CD4-positive, alpha-beta T cell treated with Interleukin-4 for 4 hours (primary cell): Measurements from ENCODE around the gene TERB1.
A peak's percentile ranks its signal among the peaks of the same experiment; 100 is the strongest.

Experiments
- DNase-seq: peaks from one replicate; pipeline ENCODE4 v3.0.0-alpha.2; 2020

TERB1 gene

GRCh38 chr16:66801320-66802105 lies at the start of gene TERB1:
TERB1 (minus strand) TSS chr16:66801584; CDS start chr16:66796798, 4,786 bp downstream.
- DNase-seq, result no peak

GRCh38 chr16:66850115-66850815 lies 48.9 kb upstream of the TERB1 start:
- no peak for DNase-seq

- DNase-seq, result no peak
These were observed 48.2 kb upstream of the TERB1 start for GRCh38 chr16:66849549-66849948.

GRCh38 chr16:66849021-66849420 lies 47.6 kb upstream of the TERB1 start:
- DNase-seq, result no peak

GRCh38 chr16:66848172-66848571 lies 46.8 kb upstream of the TERB1 start:
- DNase-seq, result no peak

- no peak for DNase-seq
These were observed 46.2 kb upstream of the TERB1 start for GRCh38 chr16:66847533-66848067.

GRCh38 chr16:66846831-66847230 lies 45.4 kb upstream of the TERB1 start:
- DNase-seq, result no peak

GRCh38 chr16:66846266-66846665 lies 44.9 kb upstream of the TERB1 start:
- DNase-seq, result no peak

- no peak for DNase-seq
These were observed 44.4 kb upstream of the TERB1 start for GRCh38 chr16:66845791-66846221.

- DNase-seq, result no peak
These were observed 43.7 kb upstream of the TERB1 start for GRCh38 chr16:66845080-66845410.

GRCh38 chr16:66844342-66845079 lies 43.1 kb upstream of the TERB1 start, which contains the start of gene CA7:
CA7 (plus strand) TSS chr16:66844414; CDS start chr16:66844488, 74 bp downstream.
- no peak for DNase-seq

- DNase-seq, result no peak
These were observed 42.6 kb upstream of the TERB1 start for GRCh38 chr16:66844009-66844341.

- no peak for DNase-seq
These were observed 41.8 kb upstream of the TERB1 start for GRCh38 chr16:66843191-66843590.

GRCh38 chr16:66842765-66843164 lies 41.4 kb upstream of the TERB1 start:
- no peak for DNase-seq

GRCh38 chr16:66841366-66841765 lies 40.0 kb upstream of the TERB1 start:
- DNase-seq, result no peak

- no peak for DNase-seq
These were observed 39.5 kb upstream of the TERB1 start for GRCh38 chr16:66840883-66841282.

GRCh38 chr16:66834746-66835145 lies 33.4 kb upstream of the TERB1 start:
- no peak for DNase-seq

- no peak for DNase-seq
These were observed 31.4 kb upstream of the TERB1 start for GRCh38 chr16:66832661-66833305.

- DNase-seq, result no peak
These were observed 30.8 kb upstream of the TERB1 start for GRCh38 chr16:66832190-66832589.

- peak; percentile 80 for DNase-seq
These were observed 29.3 kb upstream of the TERB1 start, which contains the start of gene NAE1 for GRCh38 chr16:66830422-66831404. NAE1 (minus strand) TSS chr16:66830976; CDS start chr16:66830899, 77 bp downstream.

- DNase-seq, result no peak
These were observed 22.6 kb upstream of the TERB1 start for GRCh38 chr16:66824006-66824405.

GRCh38 chr16:66814734-66815133 lies 13.3 kb upstream of the TERB1 start:
- DNase-seq, result no peak
